ENCODE data around the gene SLC38A11.

SLC38A11 gene

GRCh38 chr2:164969909-164970690 lies 14.8 kb upstream of the SLC38A11 start:
- no peak for DNase-seq

- no peak for DNase-seq
Measured at GRCh38 chr2:164967781-164968228, 12.5 kb upstream of the SLC38A11 start.

GRCh38 chr2:164967361-164967760 lies 12.0 kb upstream of the SLC38A11 start:
- no peak for DNase-seq

GRCh38 chr2:164964700-164965099 lies 9.4 kb upstream of the SLC38A11 start:
- no peak for DNase-seq

- peak; percentile 69 for DNase-seq
Measured at GRCh38 chr2:164960159-164960558, 4.8 kb upstream of the SLC38A11 start.

- no peak for DNase-seq
Measured at GRCh38 chr2:164954186-164954585, 1.1 kb downstream of the SLC38A11 start.

GRCh38 chr2:164953279-164953678 lies 2.0 kb downstream of the SLC38A11 start:
- DNase-seq = no peak

GRCh38 chr2:164952057-164952702 lies 3.1 kb downstream of the SLC38A11 start:
- DNase-seq = no peak

GRCh38 chr2:164948540-164948939 lies 6.8 kb downstream of the SLC38A11 start:
- no peak for DNase-seq

GRCh38 chr2:164947281-164947680 lies 8.0 kb downstream of the SLC38A11 start:
- DNase-seq = no peak

GRCh38 chr2:164943289-164943688 lies 12.0 kb downstream of the SLC38A11 start:
- no peak for DNase-seq

- DNase-seq = no peak
Measured at GRCh38 chr2:164937864-164938401, 17.4 kb downstream of the SLC38A11 start.

GRCh38 chr2:164935118-164936101 lies 19.9 kb downstream of the SLC38A11 start:
- peak; percentile 84 for DNase-seq

GRCh38 chr2:164934401-164935117 lies 20.8 kb downstream of the SLC38A11 start:
- DNase-seq = no peak

GRCh38 chr2:164933671-164934189 lies 21.6 kb downstream of the SLC38A11 start:
- DNase-seq = no peak

GRCh38 chr2:164932377-164932776 lies 22.9 kb downstream of the SLC38A11 start:
- no peak for DNase-seq

GRCh38 chr2:164928101-164928673 lies 27.1 kb downstream of the SLC38A11 start:
- no peak for DNase-seq

GRCh38 chr2:164922134-164922533 lies 33.2 kb downstream of the SLC38A11 start:
- DNase-seq = no peak

- no peak for DNase-seq
Measured at GRCh38 chr2:164920430-164920829, 34.9 kb downstream of the SLC38A11 start.

- peak; percentile 21 for DNase-seq
Measured at GRCh38 chr2:164917296-164917903, 37.9 kb downstream of the SLC38A11 start.

- no peak for DNase-seq
Measured at GRCh38 chr2:164915566-164915965, 39.8 kb downstream of the SLC38A11 start.

Data from NCI-H1105 (cell line).